SHP77 treated with DMSO at 0.1 percent for 48 hours (cell line): ENCODE results near the gene AKR1A1.

Experiments used
- DNase-seq: peaks from one replicate; lab custom pipeline; 2025; lab: John Stamatoyannopoulos, UW

The AKR1A1 gene

DNA sequence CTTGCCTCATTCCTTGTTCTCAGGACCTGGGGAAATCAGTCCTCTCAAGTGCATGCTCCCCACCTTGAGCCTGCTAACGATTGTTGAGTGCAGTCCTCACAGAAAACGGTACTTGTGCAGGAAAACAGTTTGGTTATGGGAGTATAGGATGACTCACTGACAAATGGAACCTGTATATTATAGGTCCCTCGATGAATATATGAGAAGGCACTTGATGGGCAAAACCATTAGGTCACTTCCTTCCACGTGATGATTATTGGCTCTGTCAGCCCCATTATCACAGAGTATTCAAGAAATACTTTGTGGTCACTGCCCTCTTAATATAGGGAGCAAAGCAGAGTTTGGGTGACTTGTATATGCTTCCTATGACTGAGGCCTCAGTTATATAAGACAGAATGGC, 67.0 kb downstream of the AKR1A1 start:
- DNase-seq = no peak

- DNase-seq = no peak
Measured at GRCh38 chr1:45619149-45619921, 68.7 kb downstream of the AKR1A1 start.
